Neural cell (in vitro differentiated cells): ENCODE results near the gene ZBTB2. TPM values are rescaled to one million over a fixed set of nuclear protein-coding genes. Genes with fewer than 3 reads are reported as not detected.

Source experiments
- H2AFZ ChIP-seq: fragments of 200-600, 300-800 bp; sonication (generic), shearing (Covaris generic); 2 replicates; pipeline ENCODE4 v1.6.0; 2014; ENCODE audit warnings: low read depth, mild to moderate bottlenecking, antibody characterized with exemption, low read length, moderate library complexity
- H3F3A ChIP-seq: fragments of 200-600 bp; shearing (Covaris generic); 2 replicates; pipeline ENCODE4 v1.6.1; 2016; ENCODE audit warnings: mild to moderate bottlenecking, moderate library complexity, mixed read lengths, antibody characterized with exemption, low read length; ENCODE audit not compliant: insufficient read depth, poor library complexity, severe bottlenecking
- H3K27ac ChIP-seq: fragments of 200-600, 300-800 bp; sonication (generic), shearing (Covaris generic); 2 replicates; pipeline ENCODE4 v1.5.1; 2014; ENCODE audit warnings: mild to moderate bottlenecking, low read length, moderate library complexity
- H3K27me3 ChIP-seq: fragments of 300-800, 200-600 bp; sonication (generic), shearing (Covaris generic); 2 replicates; pipeline ENCODE4 v1.6.0; 2014; ENCODE audit warnings: mild to moderate bottlenecking, low read depth, low read length, moderate library complexity; ENCODE audit not compliant: insufficient read depth
- H3K36me3 ChIP-seq: fragments of 300-800, 200-600 bp; sonication (generic), shearing (Covaris generic); 2 replicates; pipeline ENCODE4 v1.5.1; 2014; ENCODE audit warnings: mild to moderate bottlenecking, antibody characterized with exemption, low read length, moderate library complexity; ENCODE audit not compliant: insufficient read depth
- H3K4me2 ChIP-seq: fragments of 300-800, 200-600 bp; sonication (generic), shearing (Covaris generic); 2 replicates; pipeline ENCODE4 v1.6.0; 2014; ENCODE audit warnings: mild to moderate bottlenecking, low read length
- H3K4me3 ChIP-seq: fragments of 300-800, 200-600 bp; sonication (generic), shearing (Covaris generic); 2 replicates; pipeline ENCODE4 v1.5.1; 2014; ENCODE audit warnings: mild to moderate bottlenecking, low read length, moderate library complexity
- H3K79me2 ChIP-seq: fragments of 200-600 bp; shearing (Covaris generic); replicated peaks from 2 replicates; pipeline ENCODE4 v1.6.0; 2014; ENCODE audit warnings: mild to moderate bottlenecking, low read length, moderate library complexity; ENCODE audit not compliant: insufficient read depth
- H3K9ac ChIP-seq: fragments of 300-800, 200-600 bp; sonication (generic), shearing (Covaris generic); 2 replicates; pipeline ENCODE4 v1.6.1; 2016; ENCODE audit warnings: mild to moderate bottlenecking, low read length, mixed read lengths
- H3K9me2 ChIP-seq: fragments of 200-600 bp; shearing (Covaris generic); 2 replicates; pipeline ENCODE4 v1.6.1; 2016; ENCODE audit warnings: mild to moderate bottlenecking, low read length, mixed read lengths; ENCODE audit not compliant: insufficient read depth
- H3K9me3 ChIP-seq: fragments of 200-600, 300-800 bp; sonication (generic), shearing (Covaris generic); 2 replicates; pipeline ENCODE4 v1.6.1; 2016; ENCODE audit warnings: mild to moderate bottlenecking, mixed run types, low read length, moderate library complexity, mixed read lengths
- H4K20me1 ChIP-seq: fragments of 200-600 bp; shearing (Covaris generic); 2 replicates; pipeline ENCODE4 v1.6.1; 2016; ENCODE audit warnings: mild to moderate bottlenecking, mixed run types; ENCODE audit not compliant: insufficient read depth
- EP300 ChIP-seq: fragments of 450-650 bp; conservative IDR thresholded peaks from 2 replicates; pipeline ENCODE4 v1.6.1; 2014; ENCODE audit warnings: antibody characterized with exemption, mild to moderate bottlenecking, moderate library complexity; ENCODE audit not compliant: poor library complexity, severe bottlenecking
- EZH2 ChIP-seq: fragments of 200-600, 300-800 bp; shearing (Covaris generic), sonication (generic); IDR thresholded peaks from 2 replicates; pipeline ENCODE4 v1.6.1; 2014; ENCODE audit warnings: antibody characterized with exemption, low read length, borderline replicate concordance, mild to moderate bottlenecking; ENCODE audit not compliant: insufficient read depth, poor library complexity, severe bottlenecking
- MXI1 ChIP-seq: fragments of 450-650 bp; conservative IDR thresholded peaks from 2 replicates; pipeline ENCODE4 v1.6.1; 2014; ENCODE audit warnings: antibody characterized with exemption, mild to moderate bottlenecking; ENCODE audit not compliant: poor library complexity, severe bottlenecking
- POLR2AphosphoS5 ChIP-seq: IDR thresholded peaks from 2 replicates; pipeline ENCODE4 v1.6.1; 2012
- RAD21 ChIP-seq: fragments of 450-650 bp; conservative IDR thresholded peaks from 2 replicates; pipeline ENCODE4 v1.6.1; 2014; ENCODE audit warnings: antibody characterized with exemption, mild to moderate bottlenecking, moderate library complexity
- SMC3 ChIP-seq: fragments of 450-650 bp; conservative IDR thresholded peaks from 2 replicates; pipeline ENCODE4 v1.6.1; 2014; ENCODE audit warnings: antibody characterized with exemption, mild to moderate bottlenecking, moderate library complexity; ENCODE audit not compliant: poor library complexity
- TAF1 ChIP-seq: IDR thresholded peaks from 2 replicates; pipeline ENCODE4 v1.6.1; 2012; ENCODE audit warnings: low read depth
- polyA plus RNA-seq: library from polyadenylated mRNA; depleted of rRNA; stranded (reverse); fragments of >200 nt; gene quantifications from 2 replicates; pipeline ENCODE4 v1.2.3, GENCODE V29; 2014
- TF ChIP-seq, protein P1 (sequence below): fragments of 450-650 bp; IDR thresholded peaks from 2 replicates; pipeline ENCODE4 v1.5.1; 2014; ENCODE audit warnings: antibody characterized with exemption, mild to moderate bottlenecking, moderate library complexity; ENCODE audit not compliant: poor library complexity, severe bottlenecking
- TF ChIP-seq, protein P2 (sequence below): IDR thresholded peaks from 2 replicates; pipeline ENCODE4 v1.6.1; 2012; ENCODE audit warnings: borderline replicate concordance

ZBTB2 gene
- polyA plus RNA-seq, 1 donor from 2014 or later, result 10.3 TPM

DNA sequence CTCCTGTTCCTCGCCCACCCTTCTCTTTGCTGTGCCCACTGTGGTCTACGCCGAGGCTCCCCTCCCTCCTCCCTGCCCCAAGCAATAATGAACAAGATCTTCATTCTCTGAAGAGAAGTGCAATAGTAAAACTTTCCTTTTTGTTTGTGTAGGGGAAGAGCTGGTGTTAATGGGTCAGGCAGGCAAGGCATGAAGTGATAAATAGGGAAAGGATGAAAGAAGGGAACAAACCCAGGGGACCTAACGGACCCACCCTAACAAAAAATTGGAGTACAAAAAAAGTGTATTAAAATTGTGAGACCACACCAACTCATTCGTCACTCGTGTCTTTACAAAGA, 66.9 kb downstream of the ZBTB2 start:
- Histone ChIP-seq H4K20me1 (no peaks in the 10 kb centered on the region), H3K4me2 (no peak overlapping the region), H2AFZ (no peak overlapping the region), H3F3A (no peaks in the 10 kb centered on the region), H3K36me3 (no peaks in the 10 kb centered on the region), H3K9me2 (no peaks in the 10 kb centered on the region), H3K4me3 (no peak overlapping the region), H3K9me3 (no peaks in the 10 kb centered on the region), H3K27me3 (peaks cover 3% of the 10 kb centered on the region), H3K79me2 (no peaks in the 10 kb centered on the region), H3K27ac (no peak overlapping the region), H3K9ac (no peak overlapping the region)
- TF ChIP-seq POLR2AphosphoS5, result no peak
- TF ChIP-seq SMC3, result no peak
- TF ChIP-seq TAF1, result no peak
- TF ChIP-seq, protein P1, sequence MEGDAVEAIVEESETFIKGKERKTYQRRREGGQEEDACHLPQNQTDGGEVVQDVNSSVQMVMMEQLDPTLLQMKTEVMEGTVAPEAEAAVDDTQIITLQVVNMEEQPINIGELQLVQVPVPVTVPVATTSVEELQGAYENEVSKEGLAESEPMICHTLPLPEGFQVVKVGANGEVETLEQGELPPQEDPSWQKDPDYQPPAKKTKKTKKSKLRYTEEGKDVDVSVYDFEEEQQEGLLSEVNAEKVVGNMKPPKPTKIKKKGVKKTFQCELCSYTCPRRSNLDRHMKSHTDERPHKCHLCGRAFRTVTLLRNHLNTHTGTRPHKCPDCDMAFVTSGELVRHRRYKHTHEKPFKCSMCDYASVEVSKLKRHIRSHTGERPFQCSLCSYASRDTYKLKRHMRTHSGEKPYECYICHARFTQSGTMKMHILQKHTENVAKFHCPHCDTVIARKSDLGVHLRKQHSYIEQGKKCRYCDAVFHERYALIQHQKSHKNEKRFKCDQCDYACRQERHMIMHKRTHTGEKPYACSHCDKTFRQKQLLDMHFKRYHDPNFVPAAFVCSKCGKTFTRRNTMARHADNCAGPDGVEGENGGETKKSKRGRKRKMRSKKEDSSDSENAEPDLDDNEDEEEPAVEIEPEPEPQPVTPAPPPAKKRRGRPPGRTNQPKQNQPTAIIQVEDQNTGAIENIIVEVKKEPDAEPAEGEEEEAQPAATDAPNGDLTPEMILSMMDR, result no peak

DNA sequence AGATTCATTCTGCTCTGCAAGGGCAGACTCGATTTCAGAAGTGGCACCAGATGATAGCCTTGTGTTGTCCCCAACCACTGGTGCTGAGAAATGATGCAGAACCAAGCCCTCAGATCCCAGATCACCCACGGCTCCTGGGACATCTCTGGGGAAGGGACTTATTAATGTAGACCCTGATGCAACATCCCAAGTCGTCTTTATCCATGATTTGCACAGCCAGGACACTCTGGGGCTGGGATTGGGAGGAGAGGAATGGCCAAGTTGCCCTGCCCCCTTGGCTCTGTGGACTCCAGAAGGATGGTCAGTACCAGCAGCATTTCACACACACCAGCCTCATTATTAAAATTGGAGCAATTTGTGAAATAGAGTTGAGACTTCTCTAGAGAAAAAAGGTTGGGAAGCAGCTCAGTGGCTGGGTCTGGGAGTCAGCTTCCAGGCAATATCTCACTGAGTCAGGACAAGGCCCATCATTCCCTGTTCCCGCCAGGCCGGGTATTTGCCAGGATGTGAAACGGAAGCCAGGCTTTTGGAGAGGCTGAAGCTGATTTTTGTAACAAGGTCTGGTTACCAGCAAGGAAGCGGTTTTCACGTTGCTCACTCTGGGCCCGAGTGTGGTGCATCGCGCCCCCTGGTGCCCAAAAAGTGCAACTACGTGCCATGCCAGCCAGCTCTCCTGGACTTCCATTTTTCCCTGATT, 67.4 kb downstream of the ZBTB2 start:
- Histone ChIP-seq H3K27ac (no peak overlapping the region), H3K27me3 (peaks cover 3% of the 10 kb centered on the region), H3F3A (no peaks in the 10 kb centered on the region), H3K9ac (no peak overlapping the region), H3K79me2 (no peaks in the 10 kb centered on the region), H3K4me3 (peak overlapping the region; percentile 1), H3K9me2 (no peaks in the 10 kb centered on the region), H4K20me1 (no peaks in the 10 kb centered on the region), H2AFZ (no peak overlapping the region), H3K4me2 (no peak overlapping the region), H3K9me3 (no peaks in the 10 kb centered on the region), H3K36me3 (no peaks in the 10 kb centered on the region)
- TF ChIP-seq EZH2, result no peak
- TF ChIP-seq, protein P1, result peak; percentile 97
- no peak for TF ChIP-seq EP300
- TF ChIP-seq SMC3, result peak; percentile 99
- TF ChIP-seq TAF1, result no peak
- TF ChIP-seq, protein P2, sequence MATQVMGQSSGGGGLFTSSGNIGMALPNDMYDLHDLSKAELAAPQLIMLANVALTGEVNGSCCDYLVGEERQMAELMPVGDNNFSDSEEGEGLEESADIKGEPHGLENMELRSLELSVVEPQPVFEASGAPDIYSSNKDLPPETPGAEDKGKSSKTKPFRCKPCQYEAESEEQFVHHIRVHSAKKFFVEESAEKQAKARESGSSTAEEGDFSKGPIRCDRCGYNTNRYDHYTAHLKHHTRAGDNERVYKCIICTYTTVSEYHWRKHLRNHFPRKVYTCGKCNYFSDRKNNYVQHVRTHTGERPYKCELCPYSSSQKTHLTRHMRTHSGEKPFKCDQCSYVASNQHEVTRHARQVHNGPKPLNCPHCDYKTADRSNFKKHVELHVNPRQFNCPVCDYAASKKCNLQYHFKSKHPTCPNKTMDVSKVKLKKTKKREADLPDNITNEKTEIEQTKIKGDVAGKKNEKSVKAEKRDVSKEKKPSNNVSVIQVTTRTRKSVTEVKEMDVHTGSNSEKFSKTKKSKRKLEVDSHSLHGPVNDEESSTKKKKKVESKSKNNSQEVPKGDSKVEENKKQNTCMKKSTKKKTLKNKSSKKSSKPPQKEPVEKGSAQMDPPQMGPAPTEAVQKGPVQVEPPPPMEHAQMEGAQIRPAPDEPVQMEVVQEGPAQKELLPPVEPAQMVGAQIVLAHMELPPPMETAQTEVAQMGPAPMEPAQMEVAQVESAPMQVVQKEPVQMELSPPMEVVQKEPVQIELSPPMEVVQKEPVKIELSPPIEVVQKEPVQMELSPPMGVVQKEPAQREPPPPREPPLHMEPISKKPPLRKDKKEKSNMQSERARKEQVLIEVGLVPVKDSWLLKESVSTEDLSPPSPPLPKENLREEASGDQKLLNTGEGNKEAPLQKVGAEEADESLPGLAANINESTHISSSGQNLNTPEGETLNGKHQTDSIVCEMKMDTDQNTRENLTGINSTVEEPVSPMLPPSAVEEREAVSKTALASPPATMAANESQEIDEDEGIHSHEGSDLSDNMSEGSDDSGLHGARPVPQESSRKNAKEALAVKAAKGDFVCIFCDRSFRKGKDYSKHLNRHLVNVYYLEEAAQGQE, result no peak
- TF ChIP-seq MXI1, result peak; percentile 27
- peak; percentile 97 for TF ChIP-seq RAD21
- TF ChIP-seq POLR2AphosphoS5, result no peak
